EH (cell line): Measurements from ENCODE around the gene CHST7.

Source experiments
- DNase-seq: peaks from one replicate; pipeline ENCODE4 v3.0.0-alpha.2; 2015; ENCODE audit warnings: low read depth

The CHST7 gene

DNA sequence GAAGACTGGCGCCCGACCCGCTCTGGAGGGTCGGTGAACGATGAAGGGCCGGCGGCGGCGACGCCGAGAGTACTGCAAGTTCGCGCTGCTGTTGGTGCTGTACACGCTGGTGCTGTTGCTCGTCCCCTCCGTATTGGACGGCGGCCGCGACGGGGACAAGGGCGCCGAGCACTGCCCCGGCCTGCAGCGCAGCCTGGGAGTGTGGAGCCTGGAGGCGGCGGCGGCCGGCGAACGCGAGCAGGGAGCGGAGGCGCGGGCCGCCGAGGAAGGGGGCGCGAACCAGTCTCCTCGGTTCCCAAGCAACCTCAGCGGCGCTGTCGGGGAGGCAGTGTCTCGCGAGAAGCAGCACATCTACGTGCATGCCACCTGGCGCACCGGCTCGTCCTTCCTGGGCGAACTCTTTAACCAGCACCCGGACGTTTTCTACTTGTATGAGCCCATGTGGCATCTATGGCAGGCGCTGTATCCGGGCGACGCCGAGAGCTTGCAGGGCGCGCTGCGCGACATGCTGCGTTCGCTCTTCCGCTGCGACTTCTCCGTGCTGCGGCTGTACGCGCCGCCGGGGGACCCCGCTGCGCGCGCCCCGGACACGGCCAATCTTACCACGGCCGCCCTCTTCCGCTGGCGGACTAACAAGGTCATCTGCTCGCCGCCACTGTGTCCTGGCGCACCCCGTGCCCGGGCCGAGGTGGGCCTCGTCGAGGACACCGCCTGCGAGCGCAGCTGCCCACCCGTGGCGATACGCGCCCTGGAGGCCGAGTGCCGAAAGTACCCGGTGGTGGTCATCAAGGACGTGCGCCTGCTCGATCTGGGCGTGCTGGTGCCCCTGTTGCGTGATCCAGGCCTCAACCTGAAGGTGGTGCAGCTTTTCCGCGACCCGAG lies 568 bp downstream of the CHST7 start:
- DNase-seq = peak; percentile 62

DNA sequence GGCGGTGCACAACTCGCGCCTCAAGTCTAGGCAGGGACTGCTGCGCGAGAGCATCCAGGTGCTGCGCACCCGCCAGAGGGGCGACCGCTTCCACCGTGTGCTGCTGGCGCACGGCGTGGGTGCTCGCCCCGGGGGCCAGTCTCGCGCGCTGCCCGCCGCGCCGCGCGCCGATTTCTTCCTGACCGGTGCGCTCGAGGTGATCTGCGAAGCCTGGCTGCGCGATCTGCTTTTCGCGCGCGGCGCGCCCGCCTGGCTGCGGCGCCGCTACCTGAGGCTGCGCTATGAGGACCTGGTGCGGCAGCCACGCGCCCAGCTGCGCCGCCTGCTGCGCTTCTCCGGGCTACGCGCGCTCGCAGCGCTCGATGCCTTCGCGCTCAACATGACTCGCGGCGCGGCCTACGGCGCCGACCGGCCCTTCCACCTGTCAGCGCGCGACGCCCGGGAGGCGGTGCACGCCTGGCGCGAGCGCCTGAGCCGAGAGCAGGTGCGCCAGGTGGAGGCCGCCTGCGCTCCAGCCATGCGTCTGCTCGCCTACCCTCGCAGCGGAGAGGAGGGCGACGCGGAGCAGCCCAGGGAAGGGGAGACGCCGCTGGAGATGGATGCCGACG lies 1.3 kb downstream of the CHST7 start:
- peak; percentile 13 for DNase-seq

DNA sequence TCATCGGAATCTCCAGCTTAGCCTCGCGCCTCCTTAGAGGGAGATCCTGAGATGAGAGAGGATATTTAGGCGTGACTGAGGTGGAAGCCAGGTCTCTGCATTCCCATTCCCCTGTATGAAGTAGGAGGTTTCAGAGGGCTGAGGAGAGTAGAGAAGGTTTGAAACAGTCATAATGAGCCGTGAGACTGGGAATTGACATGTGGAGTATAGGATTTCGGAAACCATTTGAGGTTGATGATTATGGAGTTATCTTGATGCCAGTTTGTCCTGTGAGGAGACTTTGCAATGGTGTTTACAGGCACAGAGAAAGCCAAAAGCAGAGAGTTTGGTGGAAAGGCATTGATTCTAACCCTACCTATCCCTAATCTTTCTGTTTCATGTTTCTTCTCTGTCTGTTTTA lies 2.0 kb downstream of the CHST7 start:
- DNase-seq = no peak

DNA sequence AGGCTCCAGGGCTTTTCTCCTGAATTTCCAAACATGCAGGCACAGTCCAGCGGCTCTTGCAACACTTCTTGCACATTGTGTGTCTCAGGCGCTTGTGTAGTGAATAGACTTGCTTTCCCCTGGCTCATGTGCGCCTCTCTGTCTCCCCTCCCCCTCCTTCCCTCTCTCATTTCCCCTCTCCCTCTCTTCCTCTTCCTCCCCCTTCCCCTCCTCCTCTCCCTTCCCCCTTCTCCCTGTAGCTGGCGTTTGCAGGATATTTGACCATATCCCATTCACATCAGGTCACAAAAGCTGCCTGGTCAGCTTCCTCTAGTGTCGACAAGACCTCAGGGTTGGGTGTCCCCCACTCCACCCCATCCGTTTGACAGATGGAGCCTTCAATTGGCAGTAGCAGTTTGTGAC lies 2.4 kb downstream of the CHST7 start:
- peak; percentile 45 for DNase-seq

DNA sequence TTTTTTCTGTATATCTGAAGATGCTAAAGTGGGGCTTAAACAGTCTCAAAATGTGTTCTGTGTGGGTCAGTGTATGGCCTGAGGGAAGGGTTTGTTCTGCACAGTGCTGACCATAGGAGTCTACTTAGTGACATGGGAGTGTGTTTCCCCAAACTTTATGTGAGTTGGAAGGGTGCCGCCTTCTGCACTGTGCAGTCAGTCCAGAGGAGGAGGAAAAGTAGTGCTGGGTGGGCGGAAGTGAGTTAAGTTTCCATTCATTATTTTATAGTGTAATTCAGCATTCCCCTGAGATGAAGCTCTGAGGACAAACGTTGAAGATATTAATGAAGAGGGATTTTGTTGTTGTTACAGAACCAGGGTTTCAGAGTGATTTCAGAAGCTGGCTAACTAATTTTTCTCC lies 2.9 kb downstream of the CHST7 start:
- DNase-seq = peak; percentile 62

DNA sequence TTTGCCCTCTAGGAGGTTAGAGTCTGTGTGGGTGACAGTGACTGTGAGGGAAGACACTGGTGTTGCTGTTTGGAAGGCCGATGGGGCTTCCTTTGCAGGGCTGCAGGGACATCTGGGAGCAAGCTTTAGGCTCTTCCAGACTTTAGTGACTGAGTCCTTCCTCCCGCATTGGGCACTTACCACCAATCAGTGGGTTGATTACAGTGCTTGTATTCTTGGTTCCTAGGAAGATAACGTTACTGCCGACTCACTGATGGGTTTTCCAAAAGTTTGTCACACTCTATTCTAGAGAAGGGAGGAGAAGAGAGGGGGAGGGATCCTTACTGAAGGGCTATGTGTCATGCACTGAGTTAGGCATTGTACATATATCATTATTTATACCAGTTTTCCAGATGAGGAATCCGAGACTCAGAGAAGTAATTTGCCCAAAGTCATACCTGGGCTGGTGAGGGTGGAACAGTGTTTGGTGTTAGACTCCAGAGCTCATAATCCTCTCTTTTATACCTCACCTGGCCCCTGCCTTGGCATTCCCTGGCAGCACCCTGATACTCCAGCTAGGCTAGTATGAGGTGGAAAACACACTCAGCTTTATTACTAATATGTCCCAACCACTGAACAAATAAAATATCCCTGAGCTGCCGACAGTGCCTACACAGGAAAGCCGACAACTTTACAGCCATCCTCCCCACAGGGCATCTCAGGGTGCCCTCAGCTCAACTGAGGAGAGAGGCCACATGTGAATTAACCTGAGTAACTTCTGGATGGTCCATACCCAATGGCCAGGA lies 3.8 kb downstream of the CHST7 start:
- DNase-seq = peak; percentile 67

DNA sequence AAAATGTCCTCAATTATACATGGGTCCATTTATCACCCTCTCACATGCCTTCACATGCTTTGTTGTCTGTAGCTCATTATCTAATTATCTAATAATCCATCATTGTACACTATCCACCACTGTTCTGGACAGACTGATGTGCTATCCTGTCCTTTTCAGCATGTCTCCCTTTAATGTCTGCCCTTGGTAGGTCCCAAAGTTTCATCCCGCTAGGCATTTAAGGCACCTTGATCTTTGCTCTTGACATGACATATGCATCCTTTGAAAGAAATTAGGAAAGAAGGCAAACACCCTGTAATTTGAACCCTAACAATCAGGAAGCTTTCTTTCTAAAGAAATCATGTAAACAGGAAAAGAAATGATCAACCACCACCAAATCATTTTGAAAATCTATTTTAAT lies 5.7 kb downstream of the CHST7 start:
- no peak for DNase-seq

DNA sequence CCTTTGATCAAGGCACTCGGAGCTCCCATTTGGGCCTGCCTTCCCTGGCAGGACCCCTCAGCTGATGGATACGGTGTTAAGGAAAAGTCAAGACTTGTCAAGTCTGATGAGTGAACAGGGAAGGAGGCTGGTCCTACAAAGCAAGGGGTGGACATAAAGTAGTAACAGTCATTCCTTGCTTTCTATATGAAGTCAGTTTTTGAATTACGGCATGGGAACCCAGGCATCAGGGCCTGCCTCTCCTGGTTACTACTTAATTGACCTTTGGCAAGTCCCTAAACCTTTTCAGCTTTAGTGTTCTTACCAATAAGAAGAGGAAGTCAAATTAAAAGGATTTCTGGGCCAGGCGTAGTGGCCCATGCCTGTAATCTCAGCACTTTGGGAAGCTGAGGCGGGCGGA lies 7.0 kb downstream of the CHST7 start:
- DNase-seq = no peak

DNA sequence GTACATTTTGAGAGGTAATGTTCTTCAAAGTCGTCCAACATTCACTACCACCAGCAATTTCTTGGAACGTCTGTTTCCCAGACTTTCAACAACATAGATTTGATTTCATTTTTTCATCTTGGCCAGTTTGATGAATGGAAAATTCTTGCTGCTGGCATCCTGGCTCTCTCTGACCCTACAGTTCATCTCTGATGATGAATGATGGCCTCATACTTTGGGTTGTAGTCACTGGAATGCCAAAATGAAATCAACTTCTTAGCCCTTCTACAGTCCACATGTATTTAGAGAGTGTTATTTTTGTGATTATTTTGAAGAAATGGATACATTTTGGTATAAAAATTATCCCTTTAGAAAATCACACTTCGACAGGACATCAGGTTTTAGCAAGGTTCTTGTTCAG lies 8.8 kb downstream of the CHST7 start:
- DNase-seq = peak; percentile 78

DNA sequence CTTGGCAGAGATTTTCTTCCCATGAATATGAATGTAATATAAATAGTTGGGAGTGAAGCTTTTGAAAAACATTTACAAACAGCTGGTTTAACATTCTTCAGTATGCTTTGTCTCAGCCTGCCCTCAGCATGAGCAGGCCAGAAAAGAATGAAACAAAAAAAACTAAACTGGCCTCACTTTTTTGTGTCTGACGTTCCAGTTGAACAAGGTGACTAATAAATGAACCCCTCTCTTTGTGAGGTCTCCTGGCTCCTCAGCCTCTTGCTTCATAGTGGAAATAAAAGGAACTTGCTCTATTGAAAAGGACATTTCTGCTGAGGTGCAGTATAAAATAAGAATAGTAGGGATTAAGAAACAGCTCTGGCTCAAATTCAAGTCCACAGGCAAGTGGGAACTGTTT lies 9.4 kb downstream of the CHST7 start:
- peak; percentile 92 for DNase-seq

DNA sequence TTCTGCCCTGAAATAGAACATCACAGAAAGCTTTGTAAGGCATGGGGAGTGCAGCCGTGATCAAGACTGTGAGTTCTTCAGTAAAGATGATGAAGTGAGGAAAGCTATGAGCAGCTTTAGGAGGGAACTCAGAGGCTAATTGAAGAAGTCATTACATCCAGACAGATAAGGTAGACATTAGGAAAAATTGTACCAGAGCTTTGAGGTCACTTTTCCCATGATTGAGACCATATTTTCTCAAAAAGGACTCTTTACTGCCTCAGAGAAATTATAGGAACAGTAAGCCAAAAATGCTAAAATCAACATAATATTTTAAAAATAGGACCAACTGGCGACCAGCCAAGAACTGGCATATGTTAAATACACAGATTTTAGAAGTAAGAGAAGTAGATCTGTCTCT lies 11.2 kb downstream of the CHST7 start:
- peak; percentile 11 for DNase-seq

DNA sequence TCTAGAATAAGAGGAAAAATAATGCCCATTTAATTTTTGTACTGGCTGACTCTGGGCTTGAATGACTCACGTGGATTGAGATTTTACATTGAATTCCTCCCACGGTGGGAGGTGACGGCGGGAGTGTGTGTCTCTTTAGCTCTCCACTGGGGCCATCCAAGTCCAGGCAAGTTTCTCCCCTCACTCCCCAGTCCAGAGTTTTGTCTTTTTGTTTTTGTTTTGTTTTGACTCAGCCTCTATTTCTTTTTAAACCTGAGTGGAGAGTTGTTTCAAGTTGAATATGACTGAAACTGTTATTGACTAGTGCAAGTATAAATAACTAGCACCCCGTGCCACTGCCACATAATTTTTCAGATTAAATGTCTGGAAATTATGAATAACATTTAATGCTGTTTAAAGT lies 13.6 kb downstream of the CHST7 start:
- peak; percentile 74 for DNase-seq

DNA sequence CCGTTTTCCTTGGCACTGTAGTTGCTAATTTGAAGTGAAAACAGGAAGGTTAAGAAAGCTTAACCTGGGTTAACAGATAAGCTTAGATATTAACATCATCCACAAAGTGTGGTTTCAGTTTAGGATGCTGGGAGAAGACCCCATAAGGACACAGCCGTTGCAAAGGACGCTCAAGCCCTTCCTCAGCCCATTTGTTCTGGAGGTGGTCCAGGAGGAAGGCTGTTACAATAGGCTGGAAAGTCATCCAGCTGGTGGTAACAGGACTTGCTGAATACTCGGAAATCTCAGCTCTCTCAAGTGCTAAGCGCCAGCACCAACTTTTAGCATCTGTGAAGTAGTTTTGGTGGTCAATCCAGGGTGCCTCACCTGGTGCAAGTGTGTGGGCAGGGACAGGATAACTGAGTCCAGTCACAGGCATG lies 14.2 kb downstream of the CHST7 start:
- peak; percentile 34 for DNase-seq

DNA sequence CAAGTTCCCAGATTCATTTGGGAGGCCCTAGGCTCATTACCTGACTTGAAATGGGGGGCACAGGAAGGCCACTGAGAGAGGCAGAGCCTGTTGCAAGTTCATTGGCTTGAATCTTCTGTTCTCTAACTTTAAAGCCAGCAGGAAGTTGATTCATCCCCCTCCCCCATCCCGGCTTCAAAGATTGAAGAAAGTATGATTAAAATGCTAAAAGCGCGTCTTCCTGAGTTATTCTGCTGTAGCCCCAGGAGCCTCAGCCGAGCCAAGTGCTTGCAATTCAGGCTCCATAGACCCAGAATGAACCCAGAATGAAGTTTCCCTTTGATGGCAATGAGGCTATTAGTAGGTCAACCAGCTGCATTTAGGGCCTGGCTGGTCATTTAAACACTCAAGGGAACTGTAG lies 14.7 kb downstream of the CHST7 start:
- DNase-seq = peak; percentile 87

DNA sequence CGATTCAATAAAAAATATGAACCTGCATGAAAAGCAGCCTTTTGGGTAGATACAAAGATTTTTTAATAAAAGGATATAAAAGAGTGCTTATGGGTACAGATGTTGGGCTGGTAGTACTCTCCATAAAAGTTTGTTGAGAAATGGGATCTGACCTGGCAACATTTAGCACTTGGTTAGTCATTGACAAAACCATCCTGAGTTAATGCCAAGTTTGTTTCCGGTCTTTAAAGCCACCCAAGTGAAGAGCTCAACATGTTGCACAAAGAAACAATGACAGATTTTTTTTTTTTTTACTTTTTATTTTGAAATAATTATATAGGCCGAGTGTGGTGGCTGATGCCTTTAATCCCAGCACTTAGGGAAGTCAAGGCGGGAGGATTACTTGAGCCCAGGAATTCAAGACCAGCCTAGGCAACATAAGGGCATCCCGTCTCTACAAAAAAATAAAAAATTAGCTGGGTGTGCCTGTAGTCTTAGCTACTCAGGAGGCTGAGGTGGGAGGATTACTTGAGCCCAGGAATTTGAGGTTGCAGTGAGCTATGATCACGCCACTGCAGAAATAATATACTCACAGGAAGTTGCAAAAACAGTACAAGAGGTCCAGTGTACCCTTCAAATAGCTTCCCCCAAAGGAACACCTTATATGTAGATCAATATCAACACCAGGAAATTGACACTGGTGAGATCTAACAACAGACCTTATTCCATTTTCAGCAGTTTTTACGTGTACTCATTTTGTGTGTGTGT lies 16.6 kb downstream of the CHST7 start:
- DNase-seq = peak; percentile 81

DNA sequence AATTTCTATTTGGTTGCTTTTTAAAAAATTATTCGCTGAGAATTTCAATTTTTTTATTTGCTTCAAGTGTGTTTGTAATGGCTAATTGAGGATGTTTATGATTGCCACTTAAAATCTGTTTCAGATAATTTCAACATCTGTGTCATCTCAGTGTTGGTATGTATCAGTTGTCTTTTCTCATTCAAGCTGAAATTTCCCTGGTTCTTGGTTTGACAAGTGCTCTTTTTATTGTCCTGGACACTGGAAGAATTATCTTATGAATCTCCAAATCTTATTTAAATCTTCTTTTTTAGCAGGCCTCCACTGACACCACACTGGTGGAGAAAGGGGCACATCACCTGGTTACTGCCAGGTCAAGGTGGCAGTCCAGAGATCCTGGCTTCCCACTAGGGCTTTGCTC lies 21.5 kb downstream of the CHST7 start:
- DNase-seq = no peak

DNA sequence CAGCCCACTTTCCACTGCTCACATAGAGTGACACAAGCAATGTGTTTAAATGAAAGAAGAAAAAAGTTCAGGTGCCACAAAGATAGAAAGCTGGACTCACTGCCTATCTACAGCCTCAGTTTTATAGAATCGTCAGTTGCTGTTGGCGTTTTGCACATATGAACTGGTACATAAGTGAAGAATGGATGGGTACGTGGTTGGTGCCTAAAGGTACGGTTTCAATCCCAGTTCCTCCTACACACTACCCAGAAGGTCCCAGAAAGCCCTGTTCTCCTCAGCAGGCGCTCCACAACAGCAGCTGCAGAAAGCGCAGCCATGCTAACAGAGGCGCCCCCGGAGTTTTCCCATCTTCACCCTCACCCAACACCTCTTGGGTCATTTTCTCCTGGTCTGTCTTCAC lies 23.6 kb downstream of the CHST7 start:
- no peak for DNase-seq

DNA sequence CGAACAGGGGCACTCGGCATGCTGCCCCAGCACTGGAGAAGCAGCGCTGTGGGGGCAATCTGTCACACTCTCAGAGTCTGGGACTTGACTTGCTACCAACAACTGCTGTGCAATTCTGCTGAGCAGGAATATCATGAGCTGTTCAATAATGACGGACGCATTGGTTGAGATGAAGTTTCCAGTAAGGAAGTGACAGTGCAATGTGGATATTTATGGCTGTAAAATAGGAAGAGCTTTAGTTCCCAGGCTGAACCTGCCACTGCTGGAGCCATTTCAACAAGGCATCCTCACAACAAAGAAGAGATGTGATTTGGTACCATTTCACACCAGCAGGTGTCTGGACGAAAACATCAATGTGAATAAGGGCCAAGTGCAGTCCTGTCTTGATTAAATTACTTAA lies 24.2 kb downstream of the CHST7 start:
- DNase-seq = no peak

DNA sequence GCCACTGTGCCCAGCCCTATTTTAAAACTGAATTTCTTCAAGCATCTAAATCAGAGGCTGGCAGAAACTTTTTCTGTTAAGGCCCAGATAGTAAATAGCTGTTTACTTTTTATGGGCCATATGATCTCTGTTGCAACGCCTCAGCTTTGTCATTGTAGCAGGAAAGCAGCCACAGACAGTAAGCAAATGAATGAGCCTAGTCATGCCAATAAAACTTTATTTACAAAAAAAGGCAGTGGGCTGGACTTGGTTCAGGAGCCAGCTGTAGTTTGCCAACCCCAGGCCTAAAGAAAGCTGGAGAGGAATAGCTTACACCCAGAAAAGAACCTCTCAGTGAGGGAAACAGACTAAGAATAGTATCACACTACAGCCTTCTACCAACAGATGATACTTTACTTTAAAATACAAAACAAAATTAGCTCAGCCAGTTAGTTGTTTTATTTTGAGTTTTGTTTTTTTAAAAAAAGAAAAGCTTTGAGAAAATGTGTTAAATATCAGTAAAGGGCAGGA lies 25.5 kb downstream of the CHST7 start:
- peak; percentile 32 for DNase-seq

DNA sequence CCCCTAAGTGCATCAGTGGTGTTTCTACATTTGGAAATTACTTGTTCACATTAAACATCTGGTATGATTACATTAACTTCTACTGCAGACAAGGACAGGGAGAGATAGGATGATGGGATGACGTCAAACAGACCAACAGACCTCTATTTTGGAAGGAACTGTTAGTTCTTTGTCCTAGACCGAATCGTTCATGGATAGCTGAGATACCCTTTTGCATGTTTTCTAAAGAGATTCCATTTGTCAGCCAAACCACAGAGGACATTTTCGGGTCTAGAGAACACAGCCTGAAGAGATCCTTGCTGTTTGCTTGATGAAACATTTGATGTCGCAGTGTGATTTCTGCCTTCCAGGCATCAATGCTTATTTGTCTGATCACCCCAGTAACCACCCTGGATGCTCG lies 27.7 kb downstream of the CHST7 start:
- DNase-seq = peak; percentile 81

DNA sequence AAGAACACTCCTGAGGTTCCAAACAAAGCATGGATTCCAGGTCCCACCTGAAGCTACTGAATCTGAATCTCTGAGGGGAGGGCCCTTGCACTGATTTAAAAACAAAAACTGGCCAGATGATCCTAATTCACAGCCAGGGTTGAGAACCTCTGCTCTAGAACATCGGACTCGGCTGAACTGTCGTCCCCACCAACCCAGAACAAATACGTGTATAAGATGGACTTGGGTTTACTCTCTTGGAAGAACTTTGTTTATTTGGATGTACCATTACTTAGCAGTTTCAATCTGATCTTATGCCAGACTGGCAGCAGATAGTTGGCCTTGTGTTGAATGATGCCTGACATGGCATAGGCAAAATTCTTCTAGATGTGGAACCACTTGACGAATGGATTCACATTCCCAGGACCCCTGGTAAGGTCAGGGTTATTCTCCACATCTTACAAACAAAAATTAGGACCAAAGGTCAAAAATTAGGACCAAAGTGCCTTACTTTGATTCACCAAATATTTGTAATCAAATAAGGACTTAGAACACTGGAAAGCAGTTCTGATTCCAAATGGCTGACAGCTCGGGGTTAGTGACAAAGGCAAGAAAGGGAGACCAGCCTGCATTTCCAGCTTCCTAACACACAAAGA lies 29.0 kb downstream of the CHST7 start:
- no peak for DNase-seq

DNA sequence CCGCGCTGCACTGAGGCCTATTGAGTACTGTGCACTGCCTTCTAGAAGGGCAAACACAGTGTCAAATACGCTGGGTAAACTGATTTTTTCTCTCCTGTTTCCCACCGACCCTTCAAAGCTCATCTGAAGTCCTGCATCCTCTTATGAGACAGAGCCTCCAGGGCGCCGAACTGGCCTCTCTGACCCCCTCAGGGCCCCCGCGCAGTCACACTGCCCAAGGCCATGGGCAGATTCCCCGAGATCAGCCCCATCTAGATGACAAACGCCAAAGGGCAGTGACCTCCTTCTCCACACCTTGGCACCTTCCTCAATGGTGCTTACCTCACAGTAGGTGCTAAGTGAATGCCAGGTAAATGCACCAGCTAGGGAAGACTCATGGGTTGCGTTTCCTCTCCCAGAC lies 34.4 kb downstream of the CHST7 start:
- no peak for DNase-seq
